NCI-H187 (cell line): ENCODE results near the gene TRPV6.

Experiments
- DNase-seq, 2 experiments: peaks; one replicate each; lab custom pipeline; 2025; lab: John Stamatoyannopoulos, UW

Gene TRPV6

GRCh38 chr7:142908290-142908689 lies 22.7 kb upstream of the TRPV6 start:
- DNase-seq, result no peak

- DNase-seq, result no peak
These were observed 21.1 kb upstream of the TRPV6 start for GRCh38 chr7:142906643-142907042.

DNA sequence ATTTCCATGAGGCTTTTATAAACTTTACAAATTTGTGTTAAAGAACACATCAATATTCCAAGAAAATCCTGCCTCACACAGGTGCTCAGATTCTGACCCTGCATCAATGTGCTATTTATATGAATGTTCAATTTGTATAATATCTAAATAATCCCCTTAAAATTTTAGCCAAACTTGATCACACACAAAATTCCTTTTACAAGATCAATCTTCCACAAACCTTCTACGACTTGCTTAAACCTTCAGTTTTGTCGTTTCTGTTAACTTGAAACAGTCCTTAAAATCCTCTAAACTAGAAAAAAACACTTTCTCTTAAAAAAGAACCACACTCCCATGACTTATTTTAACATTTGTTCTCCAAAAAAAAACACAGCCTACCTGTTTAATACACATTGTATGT lies 20.2 kb upstream of the TRPV6 start:
- no peak for DNase-seq

DNA sequence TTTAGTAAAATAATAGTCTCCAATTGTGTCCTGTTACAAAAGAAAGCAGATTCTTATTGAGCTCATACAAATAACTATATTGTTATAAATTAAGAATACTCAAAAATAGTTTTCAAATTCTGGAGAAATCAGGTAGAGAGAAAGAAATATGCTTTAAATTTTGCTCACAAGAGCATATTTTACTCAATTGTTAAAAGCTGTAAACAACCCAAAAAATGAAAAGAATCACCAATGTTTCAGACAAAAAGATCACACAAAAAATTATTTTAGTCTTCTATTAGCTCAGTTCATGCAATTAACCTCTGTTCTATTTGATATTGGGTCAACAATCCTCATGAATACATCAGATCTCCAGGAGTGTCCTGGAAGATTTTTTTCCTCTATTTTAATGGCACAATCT lies 18.6 kb upstream of the TRPV6 start:
- DNase-seq, result no peak

DNA sequence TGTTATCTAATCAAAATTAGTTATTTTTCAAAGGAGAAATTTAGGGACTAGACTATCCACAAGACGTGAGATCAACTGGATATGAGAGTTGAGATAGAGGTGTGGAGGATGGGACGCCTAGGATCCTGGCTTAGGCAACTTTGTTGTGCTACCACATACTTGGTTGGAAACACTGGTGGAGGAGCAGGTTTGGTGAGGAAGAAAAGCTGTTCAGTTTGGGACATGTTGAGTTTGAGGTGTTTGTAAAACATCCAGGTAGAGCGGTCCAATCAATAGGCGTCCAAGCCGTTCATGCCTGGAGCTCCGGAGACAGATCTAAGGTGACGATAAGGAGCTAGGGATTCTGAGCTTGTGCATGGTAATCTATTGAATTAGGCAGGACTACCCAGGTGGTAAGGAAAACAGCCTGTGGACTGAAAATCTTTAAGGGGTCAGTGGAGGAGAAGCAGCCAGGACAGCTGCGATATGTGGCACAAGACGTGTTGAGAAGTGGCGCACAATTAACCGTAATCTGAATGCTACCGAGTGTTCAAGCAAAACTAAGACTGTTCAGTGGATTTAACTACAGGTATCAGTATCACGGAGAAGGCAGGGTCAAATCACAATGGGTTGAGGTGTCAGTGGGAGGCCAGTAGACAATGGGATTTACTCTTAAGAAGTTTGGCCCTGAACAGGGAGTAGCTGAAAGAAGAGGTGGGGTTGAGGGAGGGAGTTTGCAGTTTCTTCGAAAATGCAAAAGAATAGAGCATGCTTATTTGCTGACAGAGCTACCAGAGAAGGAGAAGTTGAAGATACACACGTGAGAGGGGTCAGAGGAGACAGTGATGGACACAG lies 16.1 kb upstream of the TRPV6 start:
- no peak for DNase-seq

DNA sequence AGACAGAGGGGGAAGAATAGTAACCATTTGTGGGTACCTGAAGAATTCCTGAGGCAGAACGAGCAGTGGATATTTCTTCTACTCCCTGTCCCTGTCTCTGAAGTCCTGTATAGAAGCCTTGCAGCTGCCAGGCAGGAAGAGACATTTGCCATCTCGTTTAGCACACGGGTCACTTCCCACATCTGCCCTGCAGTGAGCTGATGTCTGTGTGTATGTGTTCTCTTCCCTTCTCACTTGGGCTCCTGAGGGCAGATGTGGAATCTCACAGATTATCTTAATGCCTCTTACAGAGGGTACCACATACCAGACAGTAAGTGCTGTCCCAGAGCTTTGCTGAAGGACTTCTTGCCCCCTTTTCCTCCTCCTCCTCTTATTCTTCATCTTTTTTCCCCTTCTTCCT lies 14.1 kb upstream of the TRPV6 start:
- DNase-seq, result no peak

DNA sequence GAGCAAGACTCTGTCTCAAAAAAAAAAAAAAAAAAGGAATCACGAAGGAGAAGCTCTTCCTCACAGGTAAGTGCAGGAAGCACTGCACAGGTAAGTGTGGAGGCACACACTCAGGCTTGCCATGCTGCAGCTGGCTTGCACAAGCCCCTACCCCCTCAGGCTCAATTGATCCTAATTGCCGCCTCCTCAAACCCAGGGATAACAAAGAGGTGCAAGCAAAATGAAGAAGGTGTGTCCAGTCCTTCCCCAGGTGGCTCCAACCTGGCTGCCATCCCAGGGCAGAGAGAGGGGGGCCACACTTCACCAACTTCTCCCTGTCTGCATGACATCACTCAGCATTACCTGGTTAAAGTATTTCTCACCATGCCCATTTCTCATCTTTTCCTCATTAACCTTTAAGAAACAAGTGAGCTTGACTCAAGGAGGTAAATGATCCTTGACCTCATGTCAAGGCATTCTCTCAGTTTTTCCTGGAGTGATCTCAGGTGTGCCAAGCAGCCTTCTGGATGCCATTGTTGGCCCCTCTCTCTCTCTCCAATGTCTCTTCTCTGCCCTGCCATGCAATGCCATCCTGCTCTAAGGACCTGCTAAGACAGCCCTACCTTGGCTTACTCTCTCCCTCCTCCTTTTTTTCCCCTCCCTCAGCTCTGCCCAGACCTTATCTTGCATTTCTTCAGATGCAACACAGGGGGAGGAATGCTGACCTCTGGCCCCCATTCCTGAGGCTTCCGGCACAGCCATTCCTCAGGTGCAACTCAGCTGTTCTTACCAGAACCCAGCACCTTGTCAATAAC lies 13.0 kb upstream of the TRPV6 start:
- DNase-seq, result no peak

DNA sequence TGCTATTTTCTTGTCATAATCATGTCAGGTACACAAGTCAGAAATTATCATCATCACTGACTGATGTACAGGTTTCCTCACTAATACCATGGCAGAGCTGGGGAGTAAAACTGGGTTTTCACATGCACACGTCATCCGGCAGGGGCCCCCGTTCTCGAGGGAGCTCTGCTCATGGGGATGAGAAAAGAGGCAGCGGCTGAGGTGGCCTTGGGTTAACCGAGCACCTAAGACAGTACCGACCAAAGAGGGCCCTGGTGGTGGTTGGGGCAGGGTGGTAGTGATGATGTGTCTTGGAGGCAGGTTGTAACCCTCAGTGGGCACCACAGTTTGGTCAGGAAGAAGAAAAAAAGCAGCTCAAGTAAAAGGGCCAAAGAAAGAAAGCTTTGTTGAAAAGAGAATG lies 12.1 kb upstream of the TRPV6 start:
- DNase-seq, result no peak

GRCh38 chr7:142896741-142897379 lies 11.3 kb upstream of the TRPV6 start:
- no peak for DNase-seq

DNA sequence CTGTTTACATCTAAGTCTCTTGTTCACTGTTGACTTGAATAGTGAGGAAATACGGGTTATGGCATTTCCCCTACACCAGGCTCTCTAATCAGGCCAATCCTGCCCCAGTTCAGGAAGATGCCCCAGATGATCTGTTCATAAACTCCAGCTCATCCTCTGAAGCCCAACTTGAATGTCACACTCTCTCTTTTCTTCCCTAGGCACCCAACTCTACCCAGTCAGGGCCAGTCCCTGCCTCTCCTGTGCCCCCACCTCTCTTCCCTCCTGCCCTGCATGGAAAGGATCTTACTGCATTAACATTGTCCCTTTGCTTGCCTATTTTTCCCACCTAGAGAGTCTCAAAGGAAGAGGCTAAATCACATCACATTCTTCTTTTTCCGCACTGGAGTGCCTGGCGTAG lies 10.6 kb upstream of the TRPV6 start:
- no peak for DNase-seq

DNA sequence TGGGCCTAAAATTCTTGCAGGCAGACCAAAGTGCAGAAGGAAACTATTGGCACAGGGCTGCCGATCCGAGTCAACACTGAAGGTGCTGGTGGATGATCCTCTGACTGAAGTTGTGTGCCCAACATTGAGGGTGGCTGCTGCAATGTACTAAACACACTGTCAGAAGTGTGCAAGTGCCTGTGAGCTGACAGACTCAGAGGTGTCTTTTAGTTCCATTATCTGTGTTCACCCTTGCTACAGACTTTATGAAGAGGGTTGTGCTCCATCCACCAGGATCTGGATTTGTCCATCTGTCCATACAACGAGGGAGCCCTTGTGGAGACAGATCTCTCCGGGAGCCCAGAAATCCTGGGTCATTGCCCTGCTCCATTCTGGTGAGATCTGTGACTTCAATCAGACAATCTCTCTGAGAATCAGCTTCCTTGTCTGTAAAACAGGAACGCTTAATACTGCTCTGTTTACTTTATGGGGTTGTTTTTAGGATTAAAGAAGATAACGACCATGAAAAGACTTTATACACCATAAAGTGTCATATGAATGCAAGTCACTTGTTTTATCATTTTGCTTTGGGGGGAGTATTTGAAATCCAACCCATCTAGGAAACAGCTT lies 9.5 kb upstream of the TRPV6 start:
- DNase-seq, result no peak

DNA sequence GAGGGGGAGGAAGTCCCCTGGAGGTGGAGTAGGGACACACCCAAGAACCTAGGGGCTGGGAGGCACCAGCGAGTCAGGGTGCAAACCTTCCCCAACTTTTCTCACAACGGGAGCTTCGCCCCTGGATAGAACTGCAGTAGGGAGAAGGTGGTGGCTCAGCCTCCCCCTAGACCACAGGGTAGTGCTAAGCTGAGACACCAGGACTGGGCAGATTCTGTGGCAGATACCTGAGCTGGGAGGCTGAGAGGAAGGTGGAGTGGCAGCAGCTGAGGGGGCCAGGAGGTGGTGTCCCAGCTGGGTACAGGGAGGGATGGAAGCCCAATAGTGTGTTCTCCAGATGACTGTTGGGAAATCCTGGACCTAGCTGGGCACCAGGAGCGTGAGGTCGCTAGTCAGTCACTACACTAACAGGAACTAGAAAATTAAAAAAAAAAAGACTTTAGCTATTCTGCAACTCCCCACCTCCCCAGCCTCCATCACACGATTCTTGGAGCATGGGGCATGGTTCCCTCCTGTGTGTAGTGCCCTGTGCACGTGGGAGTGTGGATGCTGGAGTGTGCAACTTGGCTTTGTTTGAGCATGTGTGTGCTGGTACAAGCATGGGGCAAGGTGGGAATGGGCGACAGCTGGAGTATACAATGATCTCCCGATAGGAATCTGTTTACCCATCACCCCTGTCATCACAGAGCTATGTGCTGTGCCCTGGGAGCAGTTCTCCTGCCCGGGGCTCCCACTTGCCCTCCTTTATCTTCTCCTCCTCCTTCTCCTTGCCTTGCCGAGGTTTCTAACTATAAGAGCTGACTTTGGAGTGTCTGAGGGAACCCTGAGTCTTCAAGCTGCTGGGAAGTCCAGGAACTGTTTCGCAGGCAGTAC lies 8.8 kb upstream of the TRPV6 start:
- no peak for DNase-seq

DNA sequence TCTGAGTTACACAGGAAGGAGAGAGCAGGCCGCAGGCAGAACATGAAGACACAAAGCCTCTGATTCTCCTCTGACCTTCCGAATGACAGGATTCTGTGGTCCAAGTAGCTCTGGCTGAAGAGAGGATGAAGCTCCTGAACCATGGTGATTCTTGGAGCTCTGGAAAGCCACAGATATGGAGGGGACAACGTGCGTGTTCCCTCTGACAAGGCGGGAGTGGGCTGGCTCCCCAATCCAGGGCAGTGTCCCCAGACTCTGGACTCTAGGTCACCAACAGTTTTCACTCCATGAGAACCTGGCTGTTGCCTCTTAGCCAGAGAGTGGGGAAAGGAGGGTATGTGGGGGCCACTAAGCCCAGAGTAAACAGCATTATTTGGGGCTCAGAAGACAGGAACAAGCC lies 7.4 kb upstream of the TRPV6 start:
- no peak for DNase-seq

- no peak for DNase-seq
These were observed 6.0 kb upstream of the TRPV6 start for GRCh38 chr7:142891490-142892082.

DNA sequence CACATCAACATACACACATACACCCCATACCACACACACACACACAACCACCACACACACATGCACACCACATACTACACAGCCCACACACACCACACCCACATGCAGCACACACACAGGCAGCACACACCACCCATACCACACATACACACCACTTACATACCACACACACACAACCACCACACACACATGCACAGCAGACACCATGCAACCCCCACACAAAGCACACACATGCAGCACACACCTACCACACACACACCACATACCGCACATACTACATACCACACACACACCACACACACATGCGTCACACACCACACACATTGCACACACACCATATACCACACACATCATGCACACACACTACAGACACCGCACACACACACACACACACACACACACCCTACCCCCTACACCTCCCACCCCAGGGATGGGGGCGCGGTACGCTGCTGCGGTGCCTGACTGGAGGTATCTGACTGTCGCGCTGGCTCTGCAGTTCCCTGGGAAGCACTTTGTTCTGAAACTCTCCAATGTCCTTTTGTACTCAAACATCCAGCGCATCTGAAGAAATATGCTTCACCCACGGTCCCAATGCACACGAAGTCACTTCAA lies 5.4 kb upstream of the TRPV6 start:
- DNase-seq, result no peak

GRCh38 chr7:142889816-142890215 lies 4.3 kb upstream of the TRPV6 start:
- DNase-seq, result no peak

- no peak for DNase-seq
These were observed 1.9 kb upstream of the TRPV6 start for GRCh38 chr7:142887282-142888015.

- no peak for DNase-seq
These were observed 1.3 kb upstream of the TRPV6 start for GRCh38 chr7:142886866-142887265.

GRCh38 chr7:142884286-142884640 lies 1.3 kb downstream of the TRPV6 start:
- no peak for DNase-seq
